Kidney epithelial cell (primary cell): ENCODE data around the gene NDRG2. TPM values are rescaled to one million over a fixed set of nuclear protein-coding genes. Genes with fewer than 3 reads are reported as not detected.

Source experiments
- DNase-seq: peaks from one replicate; pipeline ENCODE4 v3.0.0-alpha.2; 2010; ENCODE audit warnings: low read depth
- H3K27me3 ChIP-seq: 2 replicates; pipeline ENCODE4 v1.6.0; 2011; ENCODE audit warnings: low read length; ENCODE audit not compliant: control insufficient read depth, insufficient read depth
- H3K36me3 ChIP-seq: 2 replicates; pipeline ENCODE4 v1.5.1; 2011; ENCODE audit warnings: low read length; ENCODE audit not compliant: control insufficient read depth, insufficient read depth
- H3K4me3 ChIP-seq: 2 replicates; pipeline ENCODE4 v1.5.1; 2011; ENCODE audit warnings: low read depth, mild to moderate bottlenecking, control low read depth, low read length
- CTCF ChIP-seq: IDR thresholded peaks from 2 replicates; pipeline ENCODE4 v1.5.1; 2011; ENCODE audit warnings: mild to moderate bottlenecking, moderate library complexity, low read length, control low read depth, inconsistent platforms; ENCODE audit not compliant: insufficient read depth, poor library complexity, severe bottlenecking
- total RNA-seq: library from RNA; depleted of rRNA; stranded (reverse); fragments of >200 nt; gene quantifications from 2 replicates; pipeline ENCODE4 v1.2.3, GENCODE V29; 2015

NDRG2 gene
- total RNA-seq, 1 donor from 2014 or later = 10.5 TPM

DNA sequence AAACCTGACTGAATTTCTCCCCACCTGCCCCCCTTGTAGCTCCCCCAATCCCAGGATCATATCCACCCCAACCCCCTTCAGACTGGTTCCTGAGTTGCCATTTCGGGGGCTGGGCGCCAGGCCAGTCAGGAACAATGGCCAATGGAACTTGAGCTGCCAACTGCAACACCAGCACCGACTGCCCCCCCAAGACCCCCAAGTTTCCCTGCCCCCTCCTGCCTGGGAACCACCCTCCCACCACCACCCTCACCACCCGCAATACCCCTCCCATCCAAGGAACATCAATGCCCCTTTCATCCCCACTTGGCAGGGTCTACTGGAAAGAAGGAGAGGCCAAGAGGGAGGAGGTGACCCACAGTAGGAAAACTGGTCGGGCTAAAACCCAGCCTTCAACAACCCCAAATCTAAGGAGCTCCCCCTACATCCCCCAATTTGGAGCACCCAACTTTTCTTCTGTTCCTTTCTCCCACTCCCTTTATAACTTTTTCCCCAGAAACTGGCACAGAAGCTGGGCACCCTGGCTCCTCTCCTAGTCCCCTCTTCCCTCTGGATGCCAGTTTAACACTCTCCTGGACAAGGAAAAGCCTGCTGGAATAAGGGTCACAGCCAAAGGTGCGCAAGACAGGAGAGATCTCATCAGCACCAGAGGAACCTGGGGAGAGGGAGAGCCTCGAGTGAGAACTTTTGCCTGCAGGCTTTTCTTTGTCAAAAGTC is 1.6 kb upstream of the NDRG2 start:
- Histone ChIP-seq H3K4me3 (no peak overlapping the region), H3K27me3 (peaks cover 30% of the 10 kb centered on the region), H3K36me3 (no peaks in the 10 kb centered on the region)
- TF ChIP-seq CTCF = no peak
- DNase-seq = no peak

- TF ChIP-seq CTCF = no peak
- no peak for DNase-seq
- no peaks in the 10 kb centered on the region for H3K36me3 ChIP-seq
- H3K27me3 ChIP-seq = peaks cover 30% of the 10 kb centered on the region
- H3K4me3 ChIP-seq = peak overlapping the region; percentile 43
Measured at GRCh38 chr14:21025371-21026273, 761 bp upstream of the NDRG2 start.

DNA sequence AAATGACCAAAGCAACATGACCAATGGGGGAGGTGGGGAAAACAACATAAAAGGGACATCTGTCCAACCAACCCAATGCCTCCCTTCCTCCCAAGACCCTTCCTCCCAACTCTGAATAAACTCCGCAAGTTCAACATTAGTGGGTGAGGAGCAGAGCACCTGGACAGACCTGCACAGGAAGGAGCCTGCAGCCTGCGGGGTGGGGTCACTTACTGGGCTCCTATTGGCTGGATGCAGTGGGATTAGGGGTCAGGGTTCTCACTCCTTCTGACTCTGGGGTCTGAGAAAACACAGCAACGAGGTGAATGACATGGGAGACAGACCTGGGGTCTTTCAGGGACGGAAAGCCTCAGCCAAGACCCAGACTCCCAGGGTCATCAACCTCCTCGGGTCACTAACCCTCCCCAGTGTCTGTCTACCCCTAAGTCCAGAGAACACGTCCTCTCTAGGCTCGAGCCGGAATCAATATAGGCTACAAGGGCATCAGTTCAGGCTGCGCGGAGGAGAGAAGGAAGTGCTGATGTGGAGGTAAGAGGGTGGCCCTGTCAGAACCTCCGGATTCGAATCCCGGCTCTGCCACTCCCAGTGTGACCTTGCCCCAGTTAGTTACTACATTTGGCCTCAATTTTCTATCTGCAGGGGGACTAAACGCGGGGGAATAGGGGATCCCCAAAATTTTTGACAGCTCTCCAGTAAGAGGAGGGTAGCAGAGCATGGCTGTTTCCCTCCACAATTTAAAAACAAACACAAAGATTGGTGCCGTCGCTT is 860 bp downstream of the NDRG2 start:
- Histone ChIP-seq H3K36me3 (no peaks in the 10 kb centered on the region), H3K27me3 (peaks cover 30% of the 10 kb centered on the region), H3K4me3 (peak overlapping the region; percentile 43)
- no peak for TF ChIP-seq CTCF
- DNase-seq = no peak

DNA sequence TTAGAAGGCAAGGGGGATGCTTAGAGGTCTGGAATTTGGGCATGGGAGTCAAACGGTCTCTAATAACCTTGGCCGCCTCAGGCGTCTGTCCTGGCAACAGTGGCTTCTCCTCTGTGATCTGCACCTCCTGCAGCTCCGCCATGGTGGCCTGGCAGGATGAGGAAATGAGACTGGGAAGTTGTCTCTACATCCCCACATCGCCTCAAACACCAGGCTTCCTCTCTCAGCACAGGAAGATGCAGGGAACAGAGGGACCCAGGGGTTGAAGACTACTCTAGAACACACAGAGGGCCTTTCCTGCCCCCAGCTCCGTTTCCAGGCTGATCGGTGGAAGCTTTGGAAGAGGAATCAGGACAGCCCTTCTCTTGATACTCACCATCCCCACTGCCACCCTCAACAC is 1.7 kb downstream of the NDRG2 start:
- TF ChIP-seq CTCF = no peak
- peaks cover 30% of the 10 kb centered on the region for H3K27me3 ChIP-seq
- DNase-seq = no peak
- no peak overlapping the region for H3K4me3 ChIP-seq
- H3K36me3 ChIP-seq = no peaks in the 10 kb centered on the region

GRCh38 chr14:21022686-21023085 is 2.2 kb downstream of the NDRG2 start:
- DNase-seq = no peak
- no peak overlapping the region for H3K4me3 ChIP-seq
- H3K36me3 ChIP-seq = no peaks in the 10 kb centered on the region
- no peak for TF ChIP-seq CTCF
- H3K27me3 ChIP-seq = peaks cover 30% of the 10 kb centered on the region
